Ishikawa (cell line): Measurements from ENCODE around the gene GALNT1.

ENCODE experiments used
- CEBPB ChIP-seq: IDR thresholded peaks from 2 replicates; pipeline ENCODE4 v1.6.1; 2012
- CREB1 ChIP-seq: IDR thresholded peaks from 2 replicates; pipeline ENCODE4 v1.6.1; 2012; ENCODE audit warnings: low read depth
- EGR1 ChIP-seq: IDR thresholded peaks from 2 replicates; pipeline ENCODE4 v1.6.1; 2012
- EP300 ChIP-seq: IDR thresholded peaks from 2 replicates; pipeline ENCODE4 v1.6.1; 2012; ENCODE audit warnings: borderline replicate concordance
- FOXM1 ChIP-seq: IDR thresholded peaks from 2 replicates; pipeline ENCODE4 v1.6.1; 2012; ENCODE audit warnings: low read depth, borderline replicate concordance
- NFIC ChIP-seq: IDR thresholded peaks from 2 replicates; pipeline ENCODE4 v1.6.1; 2012
- RAD21 ChIP-seq: IDR thresholded peaks from 2 replicates; pipeline ENCODE4 v1.6.1; 2012; ENCODE audit warnings: low read depth
- TAF1 ChIP-seq: IDR thresholded peaks from 2 replicates; pipeline ENCODE4 v1.6.1; 2012; ENCODE audit warnings: low read depth, mild to moderate bottlenecking
- TCF12 ChIP-seq: IDR thresholded peaks from 2 replicates; pipeline ENCODE4 v1.6.1; 2012; ENCODE audit warnings: low read depth
- TEAD4 ChIP-seq: IDR thresholded peaks from 2 replicates; pipeline ENCODE4 v1.6.1; 2012
- USF1 ChIP-seq: IDR thresholded peaks from 2 replicates; pipeline ENCODE4 v1.6.1; 2012
- YY1 ChIP-seq: IDR thresholded peaks from 2 replicates; pipeline ENCODE4 v1.6.1; 2012; ENCODE audit warnings: low read depth
- ZBTB7A ChIP-seq: IDR thresholded peaks from 2 replicates; pipeline ENCODE4 v1.6.1; 2012; ENCODE audit warnings: low read depth
- TF ChIP-seq, protein P1 (sequence below): IDR thresholded peaks from 2 replicates; pipeline ENCODE4 v1.6.1; 2012; ENCODE audit warnings: low read depth, mild to moderate bottlenecking
- TF ChIP-seq, protein P2 (sequence below): IDR thresholded peaks from 2 replicates; pipeline ENCODE4 v1.6.1; 2012

Gene GALNT1

GRCh38 chr18:35572644-35573043 is 8.9 kb upstream of the GALNT1 start:
- no peak for TF ChIP-seq USF1
- no peak for TF ChIP-seq CEBPB
- TF ChIP-seq, protein P1, sequence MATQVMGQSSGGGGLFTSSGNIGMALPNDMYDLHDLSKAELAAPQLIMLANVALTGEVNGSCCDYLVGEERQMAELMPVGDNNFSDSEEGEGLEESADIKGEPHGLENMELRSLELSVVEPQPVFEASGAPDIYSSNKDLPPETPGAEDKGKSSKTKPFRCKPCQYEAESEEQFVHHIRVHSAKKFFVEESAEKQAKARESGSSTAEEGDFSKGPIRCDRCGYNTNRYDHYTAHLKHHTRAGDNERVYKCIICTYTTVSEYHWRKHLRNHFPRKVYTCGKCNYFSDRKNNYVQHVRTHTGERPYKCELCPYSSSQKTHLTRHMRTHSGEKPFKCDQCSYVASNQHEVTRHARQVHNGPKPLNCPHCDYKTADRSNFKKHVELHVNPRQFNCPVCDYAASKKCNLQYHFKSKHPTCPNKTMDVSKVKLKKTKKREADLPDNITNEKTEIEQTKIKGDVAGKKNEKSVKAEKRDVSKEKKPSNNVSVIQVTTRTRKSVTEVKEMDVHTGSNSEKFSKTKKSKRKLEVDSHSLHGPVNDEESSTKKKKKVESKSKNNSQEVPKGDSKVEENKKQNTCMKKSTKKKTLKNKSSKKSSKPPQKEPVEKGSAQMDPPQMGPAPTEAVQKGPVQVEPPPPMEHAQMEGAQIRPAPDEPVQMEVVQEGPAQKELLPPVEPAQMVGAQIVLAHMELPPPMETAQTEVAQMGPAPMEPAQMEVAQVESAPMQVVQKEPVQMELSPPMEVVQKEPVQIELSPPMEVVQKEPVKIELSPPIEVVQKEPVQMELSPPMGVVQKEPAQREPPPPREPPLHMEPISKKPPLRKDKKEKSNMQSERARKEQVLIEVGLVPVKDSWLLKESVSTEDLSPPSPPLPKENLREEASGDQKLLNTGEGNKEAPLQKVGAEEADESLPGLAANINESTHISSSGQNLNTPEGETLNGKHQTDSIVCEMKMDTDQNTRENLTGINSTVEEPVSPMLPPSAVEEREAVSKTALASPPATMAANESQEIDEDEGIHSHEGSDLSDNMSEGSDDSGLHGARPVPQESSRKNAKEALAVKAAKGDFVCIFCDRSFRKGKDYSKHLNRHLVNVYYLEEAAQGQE: no peak
- TF ChIP-seq ZBTB7A: no peak
- no peak for TF ChIP-seq TAF1
- TF ChIP-seq FOXM1: no peak

DNA sequence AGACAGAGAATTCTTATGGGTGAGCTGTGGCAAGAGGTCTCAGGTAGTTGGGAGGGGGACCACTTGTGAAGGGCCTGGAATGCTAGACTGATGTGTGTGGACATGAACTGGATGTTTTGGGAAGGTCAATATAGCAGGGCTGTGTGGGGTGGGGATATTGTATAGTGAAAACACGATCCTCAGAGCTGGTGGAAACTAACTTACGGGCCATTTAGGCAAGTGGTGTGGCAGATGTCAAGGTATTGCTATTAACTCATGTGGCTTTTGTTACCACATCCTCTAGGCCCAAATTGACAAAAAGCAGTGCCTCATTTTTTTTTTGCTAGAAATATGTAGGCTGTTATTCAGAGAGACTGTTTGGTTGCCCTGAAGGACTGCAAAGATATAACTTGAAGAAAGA is 8.0 kb upstream of the GALNT1 start:
- no peak for TF ChIP-seq RAD21
- TF ChIP-seq YY1: no peak
- TF ChIP-seq CEBPB: no peak
- TF ChIP-seq CREB1: no peak
- TF ChIP-seq EP300: no peak
- no peak for TF ChIP-seq USF1
- no peak for TF ChIP-seq EGR1
- no peak for TF ChIP-seq ZBTB7A
- no peak for TF ChIP-seq TEAD4
- no peak for TF ChIP-seq TAF1
- TF ChIP-seq FOXM1: no peak
- no peak for TF ChIP-seq TCF12
- TF ChIP-seq NFIC: no peak
- TF ChIP-seq, protein P1: no peak
- TF ChIP-seq, protein P2, sequence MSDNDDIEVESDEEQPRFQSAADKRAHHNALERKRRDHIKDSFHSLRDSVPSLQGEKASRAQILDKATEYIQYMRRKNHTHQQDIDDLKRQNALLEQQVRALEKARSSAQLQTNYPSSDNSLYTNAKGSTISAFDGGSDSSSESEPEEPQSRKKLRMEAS: no peak

- TF ChIP-seq TAF1 (no peak), EGR1 (no peak), CREB1 (no peak)
- TF ChIP-seq, protein P2: no peak
These were observed 4.3 kb upstream of the GALNT1 start for GRCh38 chr18:35577045-35577848.

DNA sequence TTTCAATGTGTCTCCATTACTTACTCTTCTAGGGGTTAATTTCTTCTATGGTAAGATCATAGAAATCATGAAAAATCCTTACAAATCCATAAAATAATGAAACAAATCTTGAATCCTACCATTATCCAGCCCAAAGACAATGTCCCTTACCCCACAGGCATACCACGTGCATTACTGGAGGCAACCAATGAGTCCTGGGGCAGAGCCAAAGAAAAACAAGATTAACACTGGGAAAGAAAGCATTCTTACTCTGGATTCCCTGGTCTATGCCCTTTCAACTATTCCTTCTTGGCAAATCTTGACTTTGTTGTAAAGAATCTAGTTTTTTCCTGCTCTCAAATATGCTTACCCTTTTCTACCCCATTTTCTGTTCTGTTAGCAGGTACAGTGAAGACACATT is 3.1 kb upstream of the GALNT1 start:
- TF ChIP-seq NFIC (no peak), EGR1 (no peak), TEAD4 (no peak), EP300 (no peak)

DNA sequence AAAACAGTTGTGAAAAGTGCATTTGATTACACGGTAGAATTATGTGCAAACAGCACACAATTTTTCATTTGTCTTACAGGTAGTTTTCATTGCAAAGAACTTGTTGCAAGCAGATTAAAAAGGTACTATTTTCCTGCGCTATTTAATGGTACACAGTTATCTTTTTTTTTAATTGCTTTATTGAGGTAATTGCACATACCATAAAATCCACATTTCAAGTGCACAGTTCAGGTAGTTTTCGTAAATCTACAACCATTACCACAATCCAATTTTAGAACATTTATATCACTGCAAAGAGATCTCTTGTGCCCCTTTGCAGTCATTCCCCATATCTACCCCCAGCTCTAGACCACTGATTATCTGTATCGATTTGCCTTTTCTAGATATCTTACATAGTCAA is 2.6 kb upstream of the GALNT1 start:
- TF ChIP-seq, protein P1: no peak
- no peak for TF ChIP-seq CEBPB
- no peak for TF ChIP-seq EP300
- TF ChIP-seq USF1: no peak
- TF ChIP-seq RAD21: no peak
- TF ChIP-seq TAF1: no peak
- TF ChIP-seq EGR1: no peak
- no peak for TF ChIP-seq FOXM1
- TF ChIP-seq YY1: no peak
- TF ChIP-seq TCF12: no peak
- TF ChIP-seq CREB1: no peak
- TF ChIP-seq, protein P2: no peak
- no peak for TF ChIP-seq TEAD4
- no peak for TF ChIP-seq ZBTB7A
- no peak for TF ChIP-seq NFIC
